ENCODE measurements around the gene CLEC3B.
"Not testable (repeated sequence)": the region's sequence is repeated elsewhere in the genome, so short reads cannot be mapped to it uniquely, and the experiment has no call there.

CLEC3B gene

DNA sequence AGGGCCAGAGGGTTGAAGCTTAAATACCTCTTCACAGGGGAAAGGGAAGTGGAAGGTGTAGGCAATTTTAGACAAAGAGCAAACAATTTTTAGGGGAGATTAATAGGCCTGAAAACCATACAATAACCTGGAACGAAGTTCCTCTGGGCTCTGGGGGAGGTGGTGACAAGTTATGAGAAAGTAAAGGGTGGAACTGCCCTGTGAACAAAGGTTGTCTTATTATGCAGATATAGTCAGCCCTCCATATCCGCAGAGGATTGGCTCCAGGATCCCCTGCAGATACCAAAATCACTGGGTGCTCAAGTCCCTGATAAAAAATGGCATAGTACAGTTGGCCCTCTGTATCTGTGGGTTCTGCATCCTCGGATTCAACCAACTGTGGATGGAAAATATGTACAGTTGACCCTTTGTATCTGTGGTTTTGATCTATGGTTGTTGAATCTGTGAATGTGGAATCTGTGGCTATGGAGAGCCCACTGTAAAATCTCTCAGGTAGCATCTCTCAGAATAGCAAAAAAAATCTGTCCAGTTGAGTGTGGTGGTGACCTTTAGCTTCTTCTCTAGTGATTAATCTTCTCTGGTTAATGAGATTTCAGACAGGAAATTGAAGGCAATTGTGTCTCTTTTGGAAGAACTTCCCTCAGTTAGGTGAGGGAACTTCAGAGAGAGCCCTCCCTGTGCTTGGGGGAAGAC is 40.2 kb downstream of the CLEC3B start:
- no peak for DNase-seq (ENCODE audit: low read depth)

DNA sequence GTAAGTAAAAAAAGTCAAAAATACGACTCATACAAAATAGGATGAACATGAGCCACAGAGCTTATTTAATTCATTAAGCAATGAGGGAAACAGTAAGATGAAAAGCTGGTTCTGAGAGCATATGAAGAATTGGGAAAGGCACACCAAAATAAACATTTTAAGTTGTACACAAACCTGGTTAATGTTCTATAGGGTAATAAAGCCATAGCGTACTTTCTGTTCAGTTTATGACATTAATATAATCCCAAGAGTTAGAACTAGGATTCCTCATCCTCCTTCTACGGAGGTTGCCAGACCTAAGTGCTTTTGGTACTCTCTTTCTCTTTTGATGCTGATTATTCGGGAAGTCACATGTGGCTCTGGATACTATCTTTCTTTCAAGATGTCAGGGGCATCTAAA is 41.4 kb downstream of the CLEC3B start:
- no peak for DNase-seq (ENCODE audit: low read depth)

DNA sequence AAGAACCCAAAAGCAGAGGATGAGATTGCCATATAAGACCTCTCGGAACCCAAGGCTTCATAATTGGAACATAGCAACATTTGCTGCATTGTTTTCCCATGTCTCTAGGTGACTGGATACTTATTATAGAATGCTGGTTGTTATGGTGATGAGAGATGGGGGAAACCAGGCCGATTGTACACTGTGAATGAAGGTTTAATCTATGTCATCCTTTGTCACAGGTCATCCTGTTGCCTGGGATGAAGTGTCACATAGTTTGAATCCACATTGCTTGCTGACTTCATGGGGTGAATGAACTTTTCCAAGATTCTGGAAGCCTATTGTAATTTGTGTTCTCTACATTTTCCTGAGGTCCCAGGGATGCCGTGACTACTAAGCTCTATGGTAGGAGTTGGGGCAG is 41.8 kb downstream of the CLEC3B start:
- no peak for DNase-seq (ENCODE audit: low read depth)

DNA sequence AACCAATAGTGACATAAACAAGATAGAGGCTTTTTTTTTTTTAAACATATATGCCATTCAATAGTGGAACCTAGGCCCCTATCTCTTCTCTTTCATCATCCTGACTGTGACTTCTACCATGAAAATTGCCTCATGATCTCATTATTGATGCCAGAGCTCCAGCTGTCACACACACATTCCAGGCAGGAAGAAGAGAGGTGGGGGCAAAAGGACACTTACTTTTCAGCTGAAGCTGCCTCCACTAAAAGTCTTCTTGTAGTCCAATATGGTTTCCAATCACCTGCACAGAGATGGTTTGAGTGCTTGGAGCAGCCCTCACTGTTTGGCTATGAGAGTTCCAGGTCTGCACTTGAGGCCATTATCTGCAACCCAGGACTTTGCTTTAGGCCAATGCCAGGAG is 45.0 kb downstream of the CLEC3B start:
- DNase-seq (ENCODE audit: low read depth), result no peak

DNA sequence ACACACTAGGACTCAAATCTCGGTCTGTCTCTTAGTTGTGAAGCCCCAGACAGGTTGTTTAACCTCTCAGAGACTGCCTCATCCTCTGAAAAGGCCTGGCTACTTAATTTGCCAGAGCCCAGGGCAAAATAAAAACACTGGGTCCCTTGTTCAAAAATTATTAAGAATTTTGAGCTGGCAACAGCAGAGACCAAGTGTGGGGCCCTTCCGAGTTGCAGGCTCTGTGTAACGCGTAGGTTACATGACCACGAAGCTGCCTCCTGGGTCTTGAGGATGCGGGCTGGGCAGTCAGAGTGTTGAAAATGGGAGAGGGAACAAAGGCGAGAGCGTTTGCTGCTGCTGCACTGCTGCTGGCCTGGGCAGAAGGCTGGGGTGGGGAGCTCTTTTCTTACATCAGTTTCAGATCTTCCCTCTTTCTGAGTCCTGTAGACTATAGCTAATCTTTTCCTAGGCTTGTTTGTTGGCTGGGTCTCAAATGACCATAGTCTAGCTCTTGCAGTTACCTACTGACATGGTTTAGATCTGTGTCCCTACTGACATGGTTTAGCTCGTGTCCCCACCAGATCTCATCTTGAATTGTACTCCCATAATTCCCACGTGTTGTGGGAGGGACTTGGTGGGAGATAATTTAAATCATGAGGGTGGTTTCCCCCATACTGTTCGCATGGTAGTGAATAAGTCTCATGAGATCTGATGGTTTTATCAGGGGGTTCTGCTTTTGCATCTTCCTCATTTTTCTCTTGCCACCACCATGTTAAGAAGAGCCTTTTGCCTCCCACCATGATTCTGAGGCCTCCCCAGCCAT is 49.9 kb downstream of the CLEC3B start:
- DNase-seq (ENCODE audit: low read depth), result no peak

DNA sequence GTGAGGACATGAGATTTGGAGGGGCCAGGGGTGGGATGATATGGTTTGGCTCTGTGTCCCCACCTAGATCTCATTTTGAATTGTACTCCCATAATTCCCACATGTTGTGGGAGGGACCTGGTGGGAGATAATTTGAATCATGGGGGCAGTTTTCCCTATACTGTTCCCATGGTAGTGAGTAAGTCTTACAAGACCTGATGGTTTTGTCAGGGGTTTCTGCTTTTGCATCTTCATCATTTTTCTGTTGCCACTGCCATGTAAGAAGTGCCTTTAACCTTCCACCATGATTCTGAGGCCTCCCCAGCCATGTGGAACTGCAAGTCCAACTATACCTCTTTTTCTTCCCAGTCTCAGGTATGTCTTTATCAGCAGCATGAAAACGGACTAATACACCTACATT is 52.2 kb downstream of the CLEC3B start:
- not testable (repeated sequence) for DNase-seq (ENCODE audit: low read depth)

DNA sequence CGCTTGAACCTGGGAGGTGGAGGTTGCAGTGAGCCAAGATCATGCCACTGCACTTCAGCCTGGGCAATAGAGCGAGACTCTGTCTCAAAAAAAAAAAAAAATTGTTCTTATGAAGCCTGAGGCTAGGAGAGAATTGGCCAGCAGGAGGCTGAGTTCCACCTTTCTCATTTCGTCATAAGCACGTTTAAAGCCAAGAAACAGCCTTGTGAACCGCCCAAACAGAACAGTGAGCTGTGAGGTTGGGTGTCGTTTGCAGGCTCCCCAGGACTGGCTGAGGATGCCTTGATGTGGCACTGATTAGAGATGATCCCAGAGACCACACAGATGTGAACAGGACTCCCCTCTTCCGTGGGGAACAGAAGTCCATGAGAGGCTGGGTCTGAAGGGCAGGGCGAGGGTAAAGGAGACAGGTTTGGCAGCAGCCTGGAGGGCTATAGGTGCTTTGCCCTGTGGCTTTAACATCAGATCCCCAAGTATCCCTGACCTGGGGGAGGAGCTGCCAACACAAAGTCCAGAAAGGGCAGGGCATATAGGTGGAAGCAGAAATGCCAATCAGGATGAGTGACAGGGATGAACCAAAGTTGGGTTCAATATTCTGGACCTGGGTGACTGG is 52.9 kb downstream of the CLEC3B start:
- DNase-seq (ENCODE audit: low read depth), result no peak

DNA sequence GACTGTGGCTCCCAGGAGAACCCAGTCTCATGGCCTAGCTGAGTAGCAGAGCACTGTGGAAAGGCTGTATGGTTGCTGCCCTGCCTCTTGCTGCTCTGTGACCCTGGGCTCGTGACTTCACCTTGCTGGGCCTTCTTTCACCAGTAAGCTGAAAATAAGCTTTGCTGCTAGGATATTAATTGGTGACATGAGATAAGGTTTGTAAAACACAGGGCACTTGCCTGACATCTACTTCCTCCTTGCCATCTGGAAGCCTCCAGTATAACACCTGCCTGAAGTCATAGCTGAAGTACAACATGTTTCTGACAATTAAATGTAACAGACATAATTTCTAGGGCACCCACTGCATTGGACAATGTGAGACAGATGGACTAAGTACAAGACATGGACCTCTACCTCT is 53.6 kb downstream of the CLEC3B start:
- DNase-seq (ENCODE audit: low read depth), result no peak

DNA sequence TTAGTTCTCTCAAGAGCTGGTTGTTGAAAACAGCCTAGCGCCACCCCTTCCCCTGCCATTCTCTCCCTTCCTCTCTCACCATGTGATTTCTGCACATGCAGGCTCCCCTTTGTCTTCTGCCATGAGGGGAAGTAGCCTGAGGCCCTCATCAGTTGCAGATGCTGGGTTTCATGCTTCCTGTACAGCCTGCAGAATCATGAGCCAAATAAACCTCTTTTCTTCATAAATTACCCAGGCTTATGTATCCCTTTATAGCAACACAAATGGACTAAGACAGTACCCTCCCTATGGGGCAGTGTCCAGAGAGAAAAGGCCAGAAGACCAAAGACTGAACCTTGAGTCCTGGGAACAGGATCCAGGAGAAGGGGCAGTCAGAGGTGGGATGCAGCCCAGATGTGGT is 54.7 kb downstream of the CLEC3B start:
- DNase-seq (ENCODE audit: low read depth), result no peak

DNA sequence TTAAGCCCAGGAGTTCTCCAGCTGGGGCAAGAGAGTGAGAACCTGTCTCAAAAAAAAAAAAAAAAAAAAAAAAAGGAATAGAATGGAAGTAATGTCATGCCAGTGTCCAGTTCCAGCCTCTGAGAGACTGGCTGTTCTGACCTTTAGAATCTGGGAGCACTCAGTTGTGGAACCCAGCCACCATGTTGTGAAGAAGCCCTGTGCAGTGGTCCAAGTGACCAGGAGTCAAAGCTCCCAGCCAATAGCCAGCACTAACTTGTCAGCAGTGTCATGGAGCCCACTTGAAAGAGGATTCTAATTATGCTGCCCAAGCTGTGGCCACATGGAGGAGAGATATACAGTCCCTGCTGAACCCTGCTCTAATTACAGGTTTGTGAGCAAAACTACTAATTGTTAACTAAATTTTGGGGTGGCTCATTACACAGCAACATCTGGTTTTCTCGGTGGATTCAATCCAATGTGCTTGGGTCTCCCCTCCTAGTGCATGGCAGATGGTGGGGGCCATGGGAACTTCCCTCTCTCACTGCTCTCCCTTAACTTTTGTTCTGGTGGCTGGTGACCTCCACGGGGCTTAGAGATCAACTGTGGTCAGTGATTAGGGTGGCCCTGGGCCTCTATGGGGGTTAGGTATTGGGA is 55.5 kb downstream of the CLEC3B start:
- DNase-seq (ENCODE audit: low read depth), result no peak

DNA sequence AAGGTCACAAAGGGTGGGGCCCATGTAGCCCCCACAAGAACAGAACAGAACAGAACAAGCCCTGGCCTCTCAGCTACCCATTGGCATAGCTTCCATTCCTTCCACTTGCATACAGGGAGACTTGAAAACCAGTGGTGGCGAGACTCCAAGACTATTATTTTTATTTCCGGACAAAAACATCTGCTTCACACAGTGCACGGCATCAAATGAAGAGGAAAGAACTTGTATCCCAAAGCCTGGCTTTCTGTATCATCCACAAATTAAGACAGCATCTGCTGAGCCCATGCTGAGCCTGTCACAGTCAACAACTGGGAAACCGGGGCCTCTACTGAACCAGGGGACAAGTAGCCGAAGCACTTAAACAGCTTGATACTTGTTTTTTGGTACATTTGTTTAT is 56.0 kb downstream of the CLEC3B start:
- DNase-seq (ENCODE audit: low read depth), result no peak

DNA sequence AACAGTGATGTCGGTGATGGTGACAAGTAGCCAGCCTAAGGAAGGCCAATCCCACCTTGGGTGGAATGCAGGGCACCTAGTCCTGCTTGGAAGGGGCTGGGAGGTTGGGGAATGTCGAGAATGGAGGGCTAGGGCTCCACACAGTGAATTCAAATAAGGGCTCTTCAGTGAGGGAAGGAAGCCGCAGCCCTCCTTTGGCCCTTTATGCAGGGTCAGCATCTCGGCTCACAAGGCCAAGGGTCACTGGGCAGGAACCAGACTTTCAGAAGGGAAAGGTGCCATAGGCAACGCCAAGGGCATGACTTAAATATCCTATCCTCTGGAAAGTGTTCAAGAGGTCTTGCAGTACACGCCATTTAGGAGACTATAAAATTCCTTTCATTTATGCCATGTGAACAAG is 56.9 kb downstream of the CLEC3B start:
- DNase-seq (ENCODE audit: low read depth), result no peak

DNA sequence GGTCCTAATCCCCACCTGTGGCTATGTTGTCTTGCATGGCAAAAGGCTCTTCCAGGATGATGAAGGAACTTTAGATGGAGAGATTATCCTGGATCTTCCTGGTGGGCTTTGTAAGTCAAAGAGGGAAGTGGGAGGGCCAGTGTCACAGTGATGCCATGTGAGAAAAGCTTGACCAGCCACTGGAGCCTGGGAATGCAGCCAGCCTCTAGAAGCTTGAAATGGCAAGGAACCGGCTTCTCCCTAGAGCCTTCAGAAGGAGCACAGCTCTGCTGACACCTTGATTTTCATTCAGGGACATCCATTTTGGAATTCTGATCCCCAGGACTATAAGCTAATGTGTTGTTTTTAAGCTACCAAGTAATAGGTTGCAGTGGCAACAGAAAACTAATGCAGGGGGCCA is 58.3 kb downstream of the CLEC3B start:
- no peak for DNase-seq (ENCODE audit: low read depth)

DNA sequence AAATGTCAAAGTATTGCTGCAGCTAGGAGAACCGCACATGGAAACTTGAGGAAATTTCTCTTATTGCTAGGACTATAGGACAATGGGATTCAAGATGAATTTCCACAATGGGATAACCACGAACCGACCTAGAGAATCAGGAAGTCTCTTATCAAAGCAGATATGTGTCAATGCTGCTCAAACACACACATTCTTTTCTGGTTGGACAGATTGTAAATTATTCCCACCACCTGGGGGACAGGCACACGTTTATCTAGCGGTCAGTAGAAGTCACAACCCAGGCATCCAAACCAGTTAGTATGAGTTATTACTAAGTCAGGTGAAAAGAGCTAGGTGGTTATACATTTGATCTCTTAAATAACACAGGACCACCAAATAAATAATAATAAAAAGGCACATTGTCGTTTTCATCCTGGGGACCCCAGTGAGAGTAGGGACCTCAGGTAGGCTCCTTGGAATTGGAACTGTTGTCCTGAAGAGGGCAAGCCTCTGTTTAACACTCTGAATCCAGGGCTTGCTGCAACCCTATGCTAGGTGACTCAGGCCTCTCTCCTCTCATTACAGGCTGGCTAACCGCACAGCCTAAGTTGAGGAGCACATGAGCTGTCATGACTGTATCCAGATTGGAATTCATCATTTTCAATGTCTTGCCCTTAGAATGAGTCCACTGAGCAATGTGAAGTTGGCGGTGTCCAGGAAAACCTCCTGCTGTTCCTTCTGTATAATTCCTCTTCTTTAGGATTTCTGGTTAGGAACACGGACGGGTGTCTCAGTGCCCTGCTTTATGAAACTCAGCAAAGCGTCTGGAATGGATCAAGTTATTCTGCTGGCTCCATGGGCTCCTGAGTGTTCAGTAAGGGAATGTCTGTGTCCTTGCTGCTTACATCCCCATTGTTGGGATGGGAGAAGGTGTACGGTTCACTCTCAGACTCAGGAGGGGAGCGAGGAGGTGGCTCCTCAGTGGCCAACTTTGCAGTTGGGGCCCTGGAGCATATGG is 59.0 kb downstream of the CLEC3B start:
- no peak for DNase-seq (ENCODE audit: low read depth)

Data from activated T-cell treated with anti-CD3 and anti-CD28 coated beads for 24 hours (primary cell).